SK-N-SH (cell line): Measurements from ENCODE around the gene MAEA. TPM values are rescaled to one million over a fixed set of nuclear protein-coding genes. Genes with fewer than 3 reads are reported as not detected.

ENCODE experiments used
- CTCF ChIA-PET: fragments of 300-600, 350-600 bp; formaldehyde crosslinking; extraction: SDS; loops from one replicate; lab custom pipeline; 2021; lab: Yijun Ruan, JAX
- POLR2A ChIA-PET: fragments of 350-600 bp; sonication (Branson Sonifier 250); formaldehyde crosslinking; extraction: SDS; loops from one replicate; lab custom pipeline; 2020; ENCODE audit warnings: antibody characterized with exemption, inconsistent platforms; lab: Yijun Ruan, JAX
- DNase-seq: peaks from one replicate; pipeline ENCODE4 v3.0.0; 2012
- H2AFZ ChIP-seq: fragments of 200-600 bp; sonication (generic); 2 replicates; pipeline ENCODE4 v1.8.1; 2016; ENCODE audit warnings: antibody characterized with exemption, mild to moderate bottlenecking, low read depth
- H3F3A ChIP-seq: fragments of 200-600 bp; sonication (generic); replicated peaks from 2 replicates; pipeline ENCODE3; 2016; ENCODE audit warnings: antibody characterized with exemption, mild to moderate bottlenecking; ENCODE audit not compliant: insufficient read depth
- H3K27ac ChIP-seq, 2 experiments: fragments of 200-500 bp in 1 of 2; fragments of 200-600 bp in 1 of 2; sonication (Bioruptor generic) in 1 of 2; sonication (generic), shearing (Covaris generic) in 1 of 2; 2 replicates each; pipeline versions ENCODE4 v1.5.1 to v1.6.1; 2014 to 2016; ENCODE audit warnings: low read depth in 2 of 2, inconsistent platforms in 1 of 2, low read length in 1 of 2, mild to moderate bottlenecking in 1 of 2, mixed read lengths in 1 of 2
- H3K27me3 ChIP-seq: fragments of 200-600 bp; sonication (generic), shearing (Covaris generic); 2 replicates; pipeline ENCODE4 v1.6.1; 2016; ENCODE audit warnings: mixed run types; ENCODE audit not compliant: insufficient read depth
- H3K36me3 ChIP-seq, 2 experiments: fragments of 200-500 bp in 1 of 2; fragments of 200-600 bp in 1 of 2; sonication (Bioruptor generic) in 1 of 2; sonication (generic) in 1 of 2; replicated peaks in 1 of 2; 2 replicates each; pipeline versions ENCODE3 to v1.5.1; 2014 to 2016; ENCODE audit warnings: low read length in 1 of 2, mild to moderate bottlenecking in 1 of 2; ENCODE audit not compliant: insufficient read depth in 2 of 2, control insufficient read depth in 1 of 2
- H3K4me1 ChIP-seq, 2 experiments: fragments of 200-500 bp in 1 of 2; fragments of 200-600 bp in 1 of 2; sonication (Bioruptor generic) in 1 of 2; sonication (generic), shearing (Covaris generic) in 1 of 2; 2 replicates each; pipeline versions ENCODE4 v1.5.1 to v1.6.1; 2014 to 2016; ENCODE audit warnings: low read depth in 1 of 2, low read length in 1 of 2, mixed run types in 1 of 2; ENCODE audit not compliant: insufficient read depth in 2 of 2, control insufficient read depth in 1 of 2
- H3K4me2 ChIP-seq: fragments of 200-600 bp; sonication (generic), shearing (Covaris generic); 2 replicates; pipeline ENCODE4 v1.6.1; 2017; ENCODE audit warnings: mixed run types
- H3K4me3 ChIP-seq, 2 experiments: fragments of 200-500 bp in 1 of 2; fragments of 200-600 bp in 1 of 2; sonication (Bioruptor generic) in 1 of 2; sonication (generic), shearing (Covaris generic) in 1 of 2; 2 replicates each; pipeline versions ENCODE4 v1.5.1 to v1.8.1; 2014 to 2016; ENCODE audit warnings: low read depth in 2 of 2, inconsistent platforms in 1 of 2, low read length in 1 of 2, mild to moderate bottlenecking in 1 of 2, mixed read lengths in 1 of 2, moderate library complexity in 1 of 2
- H3K79me2 ChIP-seq: fragments of 200-600 bp; sonication (generic); 2 replicates; pipeline ENCODE4 v1.8.1; 2017; ENCODE audit warnings: mild to moderate bottlenecking; ENCODE audit not compliant: insufficient read depth
- H3K9ac ChIP-seq: fragments of 200-600 bp; sonication (generic); 2 replicates; pipeline ENCODE4 v1.6.1; 2017; ENCODE audit warnings: mixed run types
- H3K9me2 ChIP-seq: fragments of 200-600 bp; sonication (generic); 2 replicates; pipeline ENCODE4 v1.6.1; 2017; ENCODE audit warnings: mixed run types
- H3K9me3 ChIP-seq: fragments of 200-600 bp; sonication (generic); 2 replicates; pipeline ENCODE4 v1.6.1; 2017; ENCODE audit warnings: mixed run types, mild to moderate bottlenecking, moderate library complexity
- H4K20me1 ChIP-seq: fragments of 200-600 bp; sonication (generic); 2 replicates; pipeline ENCODE4 v1.6.1; 2017; ENCODE audit warnings: mild to moderate bottlenecking, mixed run types; ENCODE audit not compliant: insufficient read depth
- EP300 ChIP-seq, 2 experiments: IDR thresholded peaks; 2 replicates each; pipeline versions ENCODE4 v1.4.0 to v1.6.1; 2012; ENCODE audit warnings: borderline replicate concordance in 1 of 2, low read depth in 1 of 2, low read length in 1 of 2
- EZH2phosphoT487 ChIP-seq: fragments of 200-600 bp; sonication (generic); IDR thresholded peaks from 2 replicates; pipeline ENCODE4 v1.6.1; 2017; ENCODE audit warnings: low read depth, mixed run types, mild to moderate bottlenecking, antibody characterized with exemption, moderate library complexity, borderline replicate concordance
- FOSL2 ChIP-seq: IDR thresholded peaks from 2 replicates; pipeline ENCODE4 v1.4.0; 2012; ENCODE audit warnings: low read depth, mild to moderate bottlenecking, moderate library complexity, borderline replicate concordance
- FOXJ3 ChIP-seq: sonication (generic); formaldehyde crosslinking; IDR thresholded peaks from 2 replicates; pipeline ENCODE4 v1.5.1; 2020; ENCODE audit warnings: mild to moderate bottlenecking, missing genetic modification reagents
- GABPA ChIP-seq: IDR thresholded peaks from 2 replicates; pipeline ENCODE4 v1.4.0; 2012; ENCODE audit warnings: low read depth, mild to moderate bottlenecking
- IRF3 ChIP-seq: fragments of 150-350 bp; IDR thresholded peaks from 2 replicates; pipeline ENCODE4 v1.6.1; 2016; ENCODE audit warnings: mild to moderate bottlenecking, low read depth, low read length
- JUND ChIP-seq: IDR thresholded peaks from 2 replicates; pipeline ENCODE4 v1.4.0; 2012
- MXI1 ChIP-seq: IDR thresholded peaks from 2 replicates; pipeline ENCODE4 v1.6.1; 2012; ENCODE audit warnings: mild to moderate bottlenecking, low read depth, low read length, improper control_type of control experiment
- NRF1 ChIP-seq: IDR thresholded peaks from 2 replicates; pipeline ENCODE4 v1.6.1; 2012; ENCODE audit warnings: low read depth, mild to moderate bottlenecking, low read length
- PBX3 ChIP-seq: IDR thresholded peaks from 2 replicates; pipeline ENCODE4; 2012
- RAD21 ChIP-seq: IDR thresholded peaks from 2 replicates; pipeline ENCODE4 v1.6.1; 2012; ENCODE audit warnings: mild to moderate bottlenecking, low read length
- RCOR1 ChIP-seq: fragments of 150-350 bp; IDR thresholded peaks from 2 replicates; pipeline ENCODE4 v1.6.1; 2017; ENCODE audit warnings: antibody characterized with exemption, low read length
- SMC3 ChIP-seq: IDR thresholded peaks from 2 replicates; pipeline ENCODE4 v1.6.1; 2012; ENCODE audit warnings: low read depth, low read length, improper control_type of control experiment
- TCF12 ChIP-seq: IDR thresholded peaks from 2 replicates; pipeline ENCODE4 v1.4.0; 2012
- TEAD4 ChIP-seq: IDR thresholded peaks from 2 replicates; pipeline ENCODE4 v1.4.0; 2012; ENCODE audit warnings: mild to moderate bottlenecking, borderline replicate concordance; ENCODE audit not compliant: insufficient read depth
- USF1 ChIP-seq: IDR thresholded peaks from 2 replicates; pipeline ENCODE4 v1.4.0; 2012; ENCODE audit warnings: low read depth, borderline replicate concordance
- ZBTB33 ChIP-seq: IDR thresholded peaks from 2 replicates; pipeline ENCODE4 v1.4.0; 2012; ENCODE audit warnings: low read depth, borderline replicate concordance
- WGBS: methylation state at CpG from one replicate; pipeline ENCODE4 v1.1.6; 2017; ENCODE audit warnings: low lambda C conversion rate; 5-methylcytosine and 5-hydroxymethylcytosine counted together
- polyA plus RNA-seq, 3 experiments: library from polyadenylated mRNA; depleted of rRNA; stranded (reverse); fragments of >200 nt; gene quantifications; 2 replicates each; pipeline ENCODE4 v1.2.3, GENCODE V29; 2012
- TF ChIP-seq, protein P1 (sequence below): IDR thresholded peaks from 2 replicates; pipeline ENCODE4 v1.6.1; 2012; ENCODE audit warnings: mild to moderate bottlenecking, low read depth, low read length, moderate library complexity
- TF ChIP-seq, protein P2 (sequence below): fragments of 150-350 bp; IDR thresholded peaks from 2 replicates; pipeline ENCODE4 v1.6.1; 2017; ENCODE audit warnings: antibody characterized with exemption, low read length, low read depth, borderline replicate concordance
- TF ChIP-seq, protein P3 (sequence below): IDR thresholded peaks from 2 replicates; pipeline ENCODE4 v1.4.0; 2012; ENCODE audit warnings: low read depth

MAEA gene
- polyA plus RNA-seq, 1 of the 3 experiments (the other 2 are of a cell fraction): 128 TPM

DNA sequence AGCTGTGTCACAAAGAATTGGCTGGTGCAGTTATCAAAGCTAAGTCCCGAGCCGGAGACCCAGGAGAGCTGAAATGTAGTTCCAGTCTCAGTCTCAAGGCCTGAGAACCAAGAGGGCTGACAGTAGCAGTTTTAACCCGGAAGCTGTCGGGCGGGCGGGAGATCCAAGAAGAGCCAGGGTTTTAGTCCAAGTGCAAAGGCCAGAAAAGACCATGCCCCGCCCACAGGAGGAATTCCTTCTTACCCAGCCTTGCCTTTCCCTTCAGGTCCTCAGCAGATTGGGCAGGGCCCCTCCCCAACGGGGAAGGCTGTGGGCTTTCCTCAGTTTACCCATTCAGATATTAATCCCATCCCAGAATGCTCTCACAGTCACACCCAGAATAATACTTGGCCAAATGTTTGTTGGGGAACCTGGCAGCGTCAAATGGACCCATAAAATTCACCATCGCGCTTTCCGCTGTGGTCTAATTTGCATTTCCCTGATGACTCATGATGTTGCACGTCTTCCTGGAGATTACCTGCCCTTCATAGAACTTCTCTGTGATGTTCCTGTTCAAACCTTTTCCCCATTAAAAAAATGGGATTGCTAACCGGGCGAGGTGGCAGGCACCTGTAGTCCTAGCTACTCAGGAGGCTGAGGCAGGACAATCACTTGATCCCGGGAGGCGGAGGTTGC is 16.2 kb downstream of the MAEA start:
- no peak overlapping the region for H3K4me3 ChIP-seq
- H3K27ac ChIP-seq: no peak overlapping the region
- no peak overlapping the region for H2AFZ ChIP-seq
- TF ChIP-seq GABPA: no peak
- TF ChIP-seq PBX3: no peak
- no peak for TF ChIP-seq FOXJ3
- no peak for TF ChIP-seq ZBTB33
- TF ChIP-seq TCF12: no peak
- no peak for TF ChIP-seq FOSL2
- TF ChIP-seq, protein P1, sequence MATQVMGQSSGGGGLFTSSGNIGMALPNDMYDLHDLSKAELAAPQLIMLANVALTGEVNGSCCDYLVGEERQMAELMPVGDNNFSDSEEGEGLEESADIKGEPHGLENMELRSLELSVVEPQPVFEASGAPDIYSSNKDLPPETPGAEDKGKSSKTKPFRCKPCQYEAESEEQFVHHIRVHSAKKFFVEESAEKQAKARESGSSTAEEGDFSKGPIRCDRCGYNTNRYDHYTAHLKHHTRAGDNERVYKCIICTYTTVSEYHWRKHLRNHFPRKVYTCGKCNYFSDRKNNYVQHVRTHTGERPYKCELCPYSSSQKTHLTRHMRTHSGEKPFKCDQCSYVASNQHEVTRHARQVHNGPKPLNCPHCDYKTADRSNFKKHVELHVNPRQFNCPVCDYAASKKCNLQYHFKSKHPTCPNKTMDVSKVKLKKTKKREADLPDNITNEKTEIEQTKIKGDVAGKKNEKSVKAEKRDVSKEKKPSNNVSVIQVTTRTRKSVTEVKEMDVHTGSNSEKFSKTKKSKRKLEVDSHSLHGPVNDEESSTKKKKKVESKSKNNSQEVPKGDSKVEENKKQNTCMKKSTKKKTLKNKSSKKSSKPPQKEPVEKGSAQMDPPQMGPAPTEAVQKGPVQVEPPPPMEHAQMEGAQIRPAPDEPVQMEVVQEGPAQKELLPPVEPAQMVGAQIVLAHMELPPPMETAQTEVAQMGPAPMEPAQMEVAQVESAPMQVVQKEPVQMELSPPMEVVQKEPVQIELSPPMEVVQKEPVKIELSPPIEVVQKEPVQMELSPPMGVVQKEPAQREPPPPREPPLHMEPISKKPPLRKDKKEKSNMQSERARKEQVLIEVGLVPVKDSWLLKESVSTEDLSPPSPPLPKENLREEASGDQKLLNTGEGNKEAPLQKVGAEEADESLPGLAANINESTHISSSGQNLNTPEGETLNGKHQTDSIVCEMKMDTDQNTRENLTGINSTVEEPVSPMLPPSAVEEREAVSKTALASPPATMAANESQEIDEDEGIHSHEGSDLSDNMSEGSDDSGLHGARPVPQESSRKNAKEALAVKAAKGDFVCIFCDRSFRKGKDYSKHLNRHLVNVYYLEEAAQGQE: no peak
- TF ChIP-seq, protein P2, sequence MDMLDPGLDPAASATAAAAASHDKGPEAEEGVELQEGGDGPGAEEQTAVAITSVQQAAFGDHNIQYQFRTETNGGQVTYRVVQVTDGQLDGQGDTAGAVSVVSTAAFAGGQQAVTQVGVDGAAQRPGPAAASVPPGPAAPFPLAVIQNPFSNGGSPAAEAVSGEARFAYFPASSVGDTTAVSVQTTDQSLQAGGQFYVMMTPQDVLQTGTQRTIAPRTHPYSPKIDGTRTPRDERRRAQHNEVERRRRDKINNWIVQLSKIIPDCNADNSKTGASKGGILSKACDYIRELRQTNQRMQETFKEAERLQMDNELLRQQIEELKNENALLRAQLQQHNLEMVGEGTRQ: no peak
- TF ChIP-seq USF1: no peak
- no peak for TF ChIP-seq TEAD4
- TF ChIP-seq, protein P3, sequence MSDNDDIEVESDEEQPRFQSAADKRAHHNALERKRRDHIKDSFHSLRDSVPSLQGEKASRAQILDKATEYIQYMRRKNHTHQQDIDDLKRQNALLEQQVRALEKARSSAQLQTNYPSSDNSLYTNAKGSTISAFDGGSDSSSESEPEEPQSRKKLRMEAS: no peak
- TF ChIP-seq MXI1: no peak
- TF ChIP-seq EZH2phosphoT487: no peak
- TF ChIP-seq RAD21: no peak
- TF ChIP-seq EP300 (IDR thresholded peaks at IDR 0.05; ENCODE audit: borderline replicate concordance in 1 of 2, low read depth in 1 of 2, low read length in 1 of 2): no peak
- TF ChIP-seq IRF3: no peak
- TF ChIP-seq RCOR1: no peak
- no peak for TF ChIP-seq NRF1
- TF ChIP-seq JUND: no peak
- TF ChIP-seq SMC3: no peak
- H3F3A ChIP-seq: peaks cover 23% of the 10 kb centered on the region
- ChIA-PET CTCF (no interaction called here), POLR2A (no interaction called here)
- peaks cover 3 to 7% of the 10 kb centered on the region in 2 experiments for H3K36me3 ChIP-seq
- no peak overlapping the region for H3K9ac ChIP-seq
- no peak for DNase-seq
- peaks cover 99% of the 10 kb centered on the region for H3K79me2 ChIP-seq
- H3K27me3 ChIP-seq: no peaks in the 10 kb centered on the region
- H3K4me1 ChIP-seq: peaks cover 4 to 21% of the 10 kb centered on the region in 2 experiments; a peak in 3 of 4 replicates
- H3K9me2 ChIP-seq: no peaks in the 10 kb centered on the region
- peaks cover 26% of the 10 kb centered on the region; the same call in 1 of the 2 replicates for H4K20me1 ChIP-seq
- no peak overlapping the region for H3K4me2 ChIP-seq
- 88% methylated on average over 16 of the region's 17 CpGs for WGBS
- H3K9me3 ChIP-seq: no peaks in the 10 kb centered on the region
